ENCODE measurements around the gene IRAK2. TPM values are rescaled to one million over a fixed set of nuclear protein-coding genes. Genes with fewer than 3 reads are reported as not detected.
A peak's percentile ranks its signal among the peaks of the same experiment; 100 is the strongest.

Gene IRAK2
- total RNA-seq, 1 donor from 2014 or later, result 2.0 TPM

GRCh38 chr3:10286133-10286524, 121.4 kb downstream of the IRAK2 start:
- peak overlapping the region; percentile 2 for H3K4me3 Mint-ChIP-seq (ENCODE audit: unreplicated experiment)

DNA sequence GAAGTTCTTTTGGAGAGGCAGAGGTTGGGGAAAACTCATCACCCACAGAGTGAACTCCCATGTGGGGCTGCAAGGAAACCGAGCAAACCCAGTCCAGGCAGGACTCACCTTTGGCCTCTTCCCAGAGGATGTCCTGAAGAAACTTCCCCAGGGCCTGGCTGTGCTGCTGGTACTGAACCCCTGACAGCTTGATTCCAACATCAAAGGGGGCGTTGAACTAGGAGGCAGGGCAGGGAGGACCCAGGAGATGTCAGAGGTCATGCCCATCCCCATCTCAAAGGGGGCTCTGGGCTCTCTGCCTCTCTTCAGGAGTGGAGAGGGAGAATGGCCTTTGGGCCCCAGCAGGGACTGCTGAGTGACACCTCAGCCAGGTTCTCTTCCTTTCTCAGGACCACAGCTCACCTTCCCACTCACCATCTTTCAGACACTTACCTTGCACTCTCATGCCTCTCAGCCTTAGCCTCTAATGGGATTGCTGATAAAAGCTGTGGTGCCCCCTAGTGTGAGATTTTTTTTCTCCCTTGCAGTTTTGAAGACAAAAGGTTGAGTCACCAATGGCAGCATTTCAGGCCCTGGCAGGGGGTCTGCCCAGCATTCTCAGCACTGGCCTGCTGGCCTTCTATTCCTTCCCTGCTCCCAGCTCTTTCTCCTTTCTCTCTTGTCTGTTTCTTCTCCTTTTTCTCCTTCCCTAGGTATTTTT, 122.0 kb downstream of the IRAK2 start:
- no peaks in the 10 kb centered on the region for H3K27me3 ChIP-seq (ENCODE audit: insufficient read depth, low read length)
- H3K27ac Mint-ChIP-seq (ENCODE audit: unreplicated experiment), result peak overlapping the region; percentile 15
- peaks cover 4% of the 10 kb centered on the region for H4K20me1 ChIP-seq (ENCODE audit: insufficient read depth, low read length)
- H3K9me3 Mint-ChIP-seq (ENCODE audit: unreplicated experiment), result no peaks in the 10 kb centered on the region
- peak; percentile 68 for DNase-seq (ENCODE audit: low read depth)
- FAIRE-seq, result no peak
- peaks cover 14% of the 10 kb centered on the region for H3K36me3 ChIP-seq (ENCODE audit: insufficient read depth, low read length)
- no peaks in the 10 kb centered on the region for H3K9me3 ChIP-seq (ENCODE audit: insufficient read depth, low read depth, low read length)
- peak overlapping the region; percentile 24 for H3K9ac ChIP-seq (ENCODE audit: low read length)
- no peak for TF ChIP-seq EZH2 (IDR thresholded peaks at IDR 0.05; ENCODE audit: insufficient read depth, low read length)
- peak; percentile 53 for TF ChIP-seq CTCF (IDR thresholded peaks at IDR 0.05; ENCODE audit: insufficient read depth, low read depth, low read length)
- peaks cover 31% of the 10 kb centered on the region for H3K4me1 Mint-ChIP-seq (ENCODE audit: low read depth, unreplicated experiment)
- peak overlapping the region; percentile 36 for H3K4me2 ChIP-seq (ENCODE audit: low read length)
- H3K79me2 ChIP-seq (ENCODE audit: insufficient read depth, low read length), result no peaks in the 10 kb centered on the region
- H3K27me3 Mint-ChIP-seq (ENCODE audit: low read depth, unreplicated experiment), result no peaks in the 10 kb centered on the region
- H3K4me3 Mint-ChIP-seq (ENCODE audit: unreplicated experiment), result no peak overlapping the region
- peak overlapping the region; percentile 6 for H3K27ac ChIP-seq (ENCODE audit: low read depth, low read length)
- H3K4me3 ChIP-seq (ENCODE audit: insufficient read depth, low read depth, low read length), result no peak overlapping the region
- peaks cover 16% of the 10 kb centered on the region for H3K36me3 Mint-ChIP-seq (ENCODE audit: low read depth, unreplicated experiment)
- no peak overlapping the region for H2AFZ ChIP-seq (ENCODE audit: low read depth, low read length)
- peaks cover 16% of the 10 kb centered on the region for H3K4me1 ChIP-seq (ENCODE audit: insufficient read depth, low read length)

More at GRCh38 chr3:10286133-10286524, 121.4 kb downstream of the IRAK2 start:
- peaks cover 16% of the 10 kb centered on the region for H3K36me3 Mint-ChIP-seq (ENCODE audit: low read depth, unreplicated experiment)
- Histone ChIP-seq H3K36me3 (ENCODE audit: insufficient read depth, low read length) (peaks cover 14% of the 10 kb centered on the region), H3K4me1 (ENCODE audit: insufficient read depth, low read length) (peaks cover 16% of the 10 kb centered on the region), H3K9ac (ENCODE audit: low read length) (no peak overlapping the region), H4K20me1 (ENCODE audit: insufficient read depth, low read length) (peaks cover 4% of the 10 kb centered on the region), H2AFZ (ENCODE audit: low read depth, low read length) (no peak overlapping the region), H3K4me3 (ENCODE audit: insufficient read depth, low read depth, low read length) (no peak overlapping the region), H3K27ac (ENCODE audit: low read depth, low read length) (no peak overlapping the region), H3K4me2 (ENCODE audit: low read length) (no peak overlapping the region), H3K27me3 (ENCODE audit: insufficient read depth, low read length) (no peaks in the 10 kb centered on the region), H3K9me3 (ENCODE audit: insufficient read depth, low read depth, low read length) (no peaks in the 10 kb centered on the region), H3K79me2 (ENCODE audit: insufficient read depth, low read length) (no peaks in the 10 kb centered on the region)
- peaks cover 31% of the 10 kb centered on the region for H3K4me1 Mint-ChIP-seq (ENCODE audit: low read depth, unreplicated experiment)
- H3K27ac Mint-ChIP-seq (ENCODE audit: unreplicated experiment), result no peak overlapping the region
- TF ChIP-seq EZH2 (IDR thresholded peaks at IDR 0.05; ENCODE audit: insufficient read depth, low read length) (no peak), CTCF (IDR thresholded peaks at IDR 0.05; ENCODE audit: insufficient read depth, low read depth, low read length) (no peak)
- FAIRE-seq (no peak), DNase-seq (ENCODE audit: low read depth) (no peak)
- H3K27me3 Mint-ChIP-seq (ENCODE audit: low read depth, unreplicated experiment), result no peaks in the 10 kb centered on the region
- H3K9me3 Mint-ChIP-seq (ENCODE audit: unreplicated experiment), result no peaks in the 10 kb centered on the region

DNA sequence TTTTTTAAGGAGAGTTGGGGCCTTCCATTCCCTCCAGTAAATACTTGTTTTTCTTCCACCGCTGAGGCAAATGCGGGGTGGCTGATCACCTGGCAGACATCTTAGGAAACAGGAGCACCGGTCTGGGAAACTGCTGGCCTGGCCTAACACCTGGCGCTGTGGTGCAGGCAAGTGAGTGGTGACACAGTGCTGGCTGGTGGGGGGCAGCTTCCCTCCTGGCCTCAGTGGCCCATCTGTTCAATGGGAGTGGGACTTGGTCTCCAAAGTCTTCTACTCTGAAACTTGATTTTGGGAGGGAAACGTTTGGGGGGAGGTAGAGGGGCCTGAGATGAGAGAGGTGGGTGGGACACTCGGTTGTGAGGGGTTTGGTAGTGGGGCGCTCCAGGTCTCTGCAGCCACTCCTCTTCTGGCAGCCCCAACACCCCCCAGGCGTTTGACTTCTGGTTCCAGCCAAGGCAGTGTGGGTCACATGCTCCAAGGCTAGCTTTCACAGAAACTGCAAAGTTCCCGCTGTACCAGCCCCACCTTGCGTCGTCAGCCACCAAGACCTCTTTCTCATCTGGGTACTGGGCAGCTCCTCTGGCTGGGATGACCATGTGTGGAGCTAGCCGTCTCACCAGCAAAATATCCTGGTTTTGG, 123.3 kb downstream of the IRAK2 start:
- Histone ChIP-seq H3K36me3 (ENCODE audit: insufficient read depth, low read length) (peaks cover 11% of the 10 kb centered on the region), H3K4me3 (ENCODE audit: insufficient read depth, low read depth, low read length) (no peak overlapping the region), H3K9ac (ENCODE audit: low read length) (no peak overlapping the region), H3K9me3 (ENCODE audit: insufficient read depth, low read depth, low read length) (no peaks in the 10 kb centered on the region), H3K4me2 (ENCODE audit: low read length) (no peak overlapping the region), H3K4me1 (ENCODE audit: insufficient read depth, low read length) (peaks cover 17% of the 10 kb centered on the region), H2AFZ (ENCODE audit: low read depth, low read length) (no peak overlapping the region), H4K20me1 (ENCODE audit: insufficient read depth, low read length) (peaks cover 8% of the 10 kb centered on the region), H3K27me3 (ENCODE audit: insufficient read depth, low read length) (no peaks in the 10 kb centered on the region), H3K79me2 (ENCODE audit: insufficient read depth, low read length) (no peaks in the 10 kb centered on the region), H3K27ac (ENCODE audit: low read depth, low read length) (no peak overlapping the region)
- TF ChIP-seq EZH2 (IDR thresholded peaks at IDR 0.05; ENCODE audit: insufficient read depth, low read length) (no peak), CTCF (IDR thresholded peaks at IDR 0.05; ENCODE audit: insufficient read depth, low read depth, low read length) (no peak)
- peaks cover 27% of the 10 kb centered on the region for H3K4me1 Mint-ChIP-seq (ENCODE audit: low read depth, unreplicated experiment)
- H3K36me3 Mint-ChIP-seq (ENCODE audit: low read depth, unreplicated experiment), result peaks cover 25% of the 10 kb centered on the region
- DNase-seq (ENCODE audit: low read depth) (no peak), FAIRE-seq (no peak)
- no peaks in the 10 kb centered on the region for H3K9me3 Mint-ChIP-seq (ENCODE audit: unreplicated experiment)
- no peak overlapping the region for H3K27ac Mint-ChIP-seq (ENCODE audit: unreplicated experiment)
- no peaks in the 10 kb centered on the region for H3K27me3 Mint-ChIP-seq (ENCODE audit: low read depth, unreplicated experiment)
- H3K4me3 Mint-ChIP-seq (ENCODE audit: unreplicated experiment), result no peak overlapping the region

Measured in astrocyte (in vitro differentiated cells and primary cell).